ENCODE data around the gene FAM124A.

The FAM124A gene

DNA sequence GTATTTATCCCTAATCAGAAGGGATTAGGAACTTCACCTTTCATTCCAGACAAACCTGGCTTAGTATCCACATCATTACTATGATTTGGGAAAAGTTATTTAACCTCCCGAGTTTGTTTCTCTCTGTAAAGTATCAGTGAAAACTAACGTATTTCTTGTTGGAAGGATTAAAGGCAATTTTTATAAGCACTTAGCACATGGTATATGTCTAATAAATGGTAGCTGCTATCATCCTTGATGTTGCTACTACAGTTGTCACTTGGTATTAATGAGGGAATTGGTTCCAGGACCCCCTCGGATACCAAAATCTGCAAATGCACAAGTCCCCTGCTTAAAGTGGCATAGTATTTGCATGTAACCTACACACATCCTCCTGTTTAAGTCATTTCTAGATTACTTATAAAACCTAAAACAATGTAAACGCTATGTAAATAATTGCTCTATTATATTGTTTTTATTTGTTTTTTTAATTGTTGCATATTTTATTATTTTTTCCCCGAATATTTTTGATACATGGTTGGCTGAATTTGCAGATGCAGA lies 42.7 kb upstream of the FAM124A start:
- H3K27ac Mint-ChIP-seq = no peak overlapping the region

DNA sequence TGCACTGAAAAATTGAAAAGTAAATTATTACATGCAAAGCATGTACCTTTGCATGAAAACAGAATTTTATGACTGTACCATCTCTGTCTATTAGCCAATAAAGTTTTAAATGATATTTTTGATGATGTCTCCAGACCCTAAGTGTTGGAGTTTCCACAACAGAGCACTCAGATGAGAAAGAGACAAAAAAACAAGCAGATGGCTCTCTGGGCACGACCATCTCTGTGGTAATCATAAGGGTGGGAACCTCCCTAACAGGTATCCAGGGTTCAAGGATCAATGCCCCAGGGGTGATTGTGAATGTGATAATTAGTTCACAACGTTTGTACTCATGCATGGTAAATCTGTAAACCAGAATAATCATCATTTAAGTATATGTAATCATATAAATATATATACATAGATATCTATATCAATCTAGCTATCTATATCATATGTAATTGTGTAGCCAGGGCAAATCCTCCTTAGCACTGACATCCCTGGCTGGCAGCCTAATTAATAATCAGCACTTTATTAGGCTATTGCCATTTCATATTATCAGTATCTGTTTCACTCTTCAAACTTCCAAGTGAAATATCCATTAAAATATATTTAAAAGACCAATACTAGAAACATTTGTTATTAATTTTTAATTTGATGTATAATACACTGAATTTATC lies 41.2 kb upstream of the FAM124A start:
- Mint-ChIP-seq H3K4me3 (no peak overlapping the region), H3K27me3 (ENCODE audit: low read depth) (peaks cover 18% of the 10 kb centered on the region), H3K4me1 (no peaks in the 10 kb centered on the region), H3K27ac (no peak overlapping the region), H3K9me3 (peaks cover 4% of the 10 kb centered on the region), H3K36me3 (ENCODE audit: low read depth) (no peaks in the 10 kb centered on the region)
- TF ChIP-seq, protein P1, sequence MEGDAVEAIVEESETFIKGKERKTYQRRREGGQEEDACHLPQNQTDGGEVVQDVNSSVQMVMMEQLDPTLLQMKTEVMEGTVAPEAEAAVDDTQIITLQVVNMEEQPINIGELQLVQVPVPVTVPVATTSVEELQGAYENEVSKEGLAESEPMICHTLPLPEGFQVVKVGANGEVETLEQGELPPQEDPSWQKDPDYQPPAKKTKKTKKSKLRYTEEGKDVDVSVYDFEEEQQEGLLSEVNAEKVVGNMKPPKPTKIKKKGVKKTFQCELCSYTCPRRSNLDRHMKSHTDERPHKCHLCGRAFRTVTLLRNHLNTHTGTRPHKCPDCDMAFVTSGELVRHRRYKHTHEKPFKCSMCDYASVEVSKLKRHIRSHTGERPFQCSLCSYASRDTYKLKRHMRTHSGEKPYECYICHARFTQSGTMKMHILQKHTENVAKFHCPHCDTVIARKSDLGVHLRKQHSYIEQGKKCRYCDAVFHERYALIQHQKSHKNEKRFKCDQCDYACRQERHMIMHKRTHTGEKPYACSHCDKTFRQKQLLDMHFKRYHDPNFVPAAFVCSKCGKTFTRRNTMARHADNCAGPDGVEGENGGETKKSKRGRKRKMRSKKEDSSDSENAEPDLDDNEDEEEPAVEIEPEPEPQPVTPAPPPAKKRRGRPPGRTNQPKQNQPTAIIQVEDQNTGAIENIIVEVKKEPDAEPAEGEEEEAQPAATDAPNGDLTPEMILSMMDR (IDR thresholded peaks at IDR 0.05; ENCODE audit: unreplicated experiment in 3 of 3) = no peak

More for the DNA sequence above, 42.7 kb upstream of the FAM124A start:
- TF ChIP-seq, protein P1 (IDR thresholded peaks at IDR 0.05; ENCODE audit: unreplicated experiment in 3 of 3) = no peak
- Mint-ChIP-seq H3K4me1 (no peaks in the 10 kb centered on the region), H3K4me3 (no peak overlapping the region), H3K36me3 (ENCODE audit: low read depth) (no peaks in the 10 kb centered on the region), H3K27me3 (ENCODE audit: low read depth) (peaks cover 30% of the 10 kb centered on the region), H3K9me3 (peaks cover 4% of the 10 kb centered on the region)

DNA sequence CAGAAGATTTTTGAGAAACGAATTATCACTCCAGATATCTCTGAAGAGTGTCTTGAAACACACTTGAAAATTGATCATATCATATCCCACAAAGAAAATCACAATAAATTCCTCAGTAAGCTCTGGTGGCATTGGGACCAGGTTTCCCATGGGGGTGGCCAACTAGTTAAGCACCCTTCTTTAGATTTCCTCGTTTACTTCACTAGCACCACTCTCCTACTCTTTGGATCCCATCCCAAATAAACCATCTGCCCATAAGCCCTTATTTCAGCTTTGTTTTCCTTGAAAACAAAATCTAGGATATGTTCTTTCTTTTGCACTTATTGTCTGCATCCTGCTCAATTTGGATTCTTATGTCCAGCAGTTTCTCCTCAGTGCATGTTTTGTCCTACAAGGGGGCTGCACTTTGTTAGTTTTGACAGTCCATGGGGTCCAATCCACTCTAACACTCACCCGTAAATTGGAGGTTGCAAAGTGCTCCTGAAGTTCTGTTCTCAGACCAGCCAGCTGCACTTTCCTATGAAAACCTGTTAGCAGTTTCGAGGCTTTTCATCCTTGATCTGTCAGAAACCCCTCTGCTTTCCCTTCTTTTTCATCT lies 40.3 kb upstream of the FAM124A start:
- TF ChIP-seq, protein P1 (IDR thresholded peaks at IDR 0.05; ENCODE audit: unreplicated experiment in 3 of 3) = no peak
- H3K27me3 Mint-ChIP-seq (ENCODE audit: low read depth) = peaks cover 18% of the 10 kb centered on the region
- H3K36me3 Mint-ChIP-seq (ENCODE audit: low read depth) = no peaks in the 10 kb centered on the region

DNA sequence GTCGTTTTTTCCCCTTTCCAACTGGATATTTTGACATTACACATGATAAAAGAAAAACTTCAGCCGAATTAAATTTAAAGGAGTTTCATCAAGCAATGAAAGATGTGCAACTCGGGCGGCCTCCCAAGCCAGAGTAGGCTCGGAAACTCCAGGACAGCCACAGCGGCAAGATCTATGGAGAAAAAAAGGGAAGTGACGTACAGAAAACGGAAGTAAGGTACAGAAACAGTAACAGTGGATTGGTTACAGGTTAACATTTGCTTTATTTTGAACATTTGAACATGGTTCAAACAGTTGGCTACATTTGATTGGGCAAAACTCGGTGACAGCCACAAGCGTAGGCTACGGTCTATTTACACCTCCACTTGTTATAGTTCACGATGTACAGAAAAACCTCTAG lies 30.5 kb upstream of the FAM124A start:
- H3K9me3 Mint-ChIP-seq = no peaks in the 10 kb centered on the region
- H3K36me3 Mint-ChIP-seq (ENCODE audit: low read depth) = no peaks in the 10 kb centered on the region
- TF ChIP-seq, protein P1 (IDR thresholded peaks at IDR 0.05; ENCODE audit: unreplicated experiment in 3 of 3) = no peak
- no peak overlapping the region for H3K4me3 Mint-ChIP-seq
- H3K27ac Mint-ChIP-seq = no peak overlapping the region
- H3K27me3 Mint-ChIP-seq (ENCODE audit: low read depth) = peaks cover 7% of the 10 kb centered on the region
- no peaks in the 10 kb centered on the region for H3K4me1 Mint-ChIP-seq

More for the DNA sequence above, 40.3 kb upstream of the FAM124A start:
- H3K4me3 Mint-ChIP-seq = no peak overlapping the region
- H3K27ac Mint-ChIP-seq = no peak overlapping the region
- no peaks in the 10 kb centered on the region for H3K4me1 Mint-ChIP-seq
- peaks cover 4% of the 10 kb centered on the region for H3K9me3 Mint-ChIP-seq

DNA sequence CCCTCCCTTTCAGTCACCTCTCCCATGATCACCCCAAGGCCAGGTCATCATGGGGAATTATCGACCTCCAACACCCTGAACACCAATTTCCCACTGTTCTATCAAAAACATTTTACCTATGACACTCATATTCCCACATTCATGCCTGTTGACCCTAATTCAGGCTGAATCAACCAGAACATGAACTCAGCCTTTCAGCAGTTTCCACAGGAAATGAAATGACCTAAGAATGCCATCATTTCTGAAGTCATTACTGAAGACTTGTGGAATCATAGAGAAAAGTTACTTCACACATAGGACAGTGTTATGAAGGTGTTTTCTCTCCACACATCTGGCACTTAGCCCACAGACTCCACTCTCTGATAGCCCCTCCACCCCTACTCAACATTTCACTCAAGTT lies 29.9 kb upstream of the FAM124A start:
- H3K27me3 Mint-ChIP-seq (ENCODE audit: low read depth) = peaks cover 7% of the 10 kb centered on the region
- TF ChIP-seq, protein P1 (IDR thresholded peaks at IDR 0.05; ENCODE audit: unreplicated experiment in 3 of 3) = no peak
- H3K4me3 Mint-ChIP-seq = no peak overlapping the region
- H3K9me3 Mint-ChIP-seq = no peaks in the 10 kb centered on the region
- no peak overlapping the region for H3K27ac Mint-ChIP-seq
- no peaks in the 10 kb centered on the region for H3K36me3 Mint-ChIP-seq (ENCODE audit: low read depth)
- H3K4me1 Mint-ChIP-seq = no peaks in the 10 kb centered on the region

Measured in nephron (organoid).